Central memory CD8-positive, alpha-beta T cell (primary cell): ENCODE results near the gene LARP1.
A peak's percentile ranks its signal among the peaks of the same experiment; 100 is the strongest.
"Not testable (repeated sequence)": the region's sequence is repeated elsewhere in the genome, so short reads cannot be mapped to it uniquely, and the experiment has no call there.

Source experiments
- ATAC-seq: fragments of 150-1000 bp; cut with Tn5 transposase; replicated peaks from 2 replicates; pipeline ENCODE4 v1.10.0; 2022; ENCODE audit warnings: mild to moderate bottlenecking, moderate FRiP score, moderate number of reproducible peaks; ENCODE audit not compliant: poor library complexity, severe bottlenecking; ENCODE audit errors: extremely low read depth
- DNase-seq, 2 donors: peaks; one replicate each; pipeline ENCODE4 v3.0.0; 2021; ENCODE audit warnings: low spot score in 2 of 2
- H3K27ac Mint-ChIP-seq: one replicate; pipeline ENCODE4 v1.8.0; 2022; ENCODE audit warnings: low read depth, mild to moderate bottlenecking, moderate library complexity, mixed read lengths
- H3K27me3 Mint-ChIP-seq: one replicate; pipeline ENCODE4 v1.8.0; 2022; ENCODE audit warnings: mixed read lengths
- H3K36me3 Mint-ChIP-seq: one replicate; pipeline ENCODE4 v1.8.0; 2022; ENCODE audit warnings: mild to moderate bottlenecking, moderate library complexity, mixed read lengths; ENCODE audit not compliant: insufficient read depth
- H3K4me1 Mint-ChIP-seq: one replicate; pipeline ENCODE4 v1.8.0; 2022; ENCODE audit warnings: mixed read lengths
- H3K4me3 Mint-ChIP-seq: one replicate; pipeline ENCODE4 v1.8.0; 2022; ENCODE audit warnings: mild to moderate bottlenecking, moderate library complexity, mixed read lengths
- H3K9me3 Mint-ChIP-seq: one replicate; pipeline ENCODE4 v1.8.0; 2022; ENCODE audit warnings: mixed read lengths

The LARP1 gene

GRCh38 chr5:154758493-154758892, 3.3 kb downstream of the LARP1 start:
- no peak for DNase-seq
- Mint-ChIP-seq H3K27ac (peak overlapping the region; percentile 97), H3K9me3 (no peaks in the 10 kb centered on the region), H3K27me3 (no peaks in the 10 kb centered on the region), H3K4me3 (peak overlapping the region; percentile 95), H3K4me1 (peaks cover 71% of the 10 kb centered on the region), H3K36me3 (peaks cover 9% of the 10 kb centered on the region)
- no peak for ATAC-seq

DNA sequence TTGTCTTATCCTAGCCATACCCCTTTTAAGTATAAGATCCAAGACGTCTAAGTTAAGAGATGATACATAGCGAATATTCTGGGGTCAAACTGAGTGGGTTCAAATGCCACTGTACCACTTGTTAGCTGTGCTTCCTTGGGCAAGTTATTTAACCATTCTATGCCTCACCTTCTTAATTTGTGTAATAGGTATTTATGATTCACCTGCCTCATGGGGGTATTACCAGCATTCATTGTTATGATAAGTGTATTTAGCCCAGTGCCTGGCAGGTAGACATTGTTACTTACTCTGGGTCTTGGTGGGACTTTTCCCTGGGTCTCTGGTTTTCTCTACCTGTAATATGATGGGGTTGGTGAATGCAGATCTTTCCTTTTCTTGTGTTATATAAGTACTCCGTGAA, 3.8 kb downstream of the LARP1 start:
- no peaks in the 10 kb centered on the region for H3K9me3 Mint-ChIP-seq
- DNase-seq (no peak), ATAC-seq (no peak)
- peak overlapping the region; percentile 97 for H3K27ac Mint-ChIP-seq
- peaks cover 67% of the 10 kb centered on the region for H3K4me1 Mint-ChIP-seq
- H3K4me3 Mint-ChIP-seq: peak overlapping the region; percentile 95
- no peaks in the 10 kb centered on the region for H3K27me3 Mint-ChIP-seq
- H3K36me3 Mint-ChIP-seq: peaks cover 9% of the 10 kb centered on the region

GRCh38 chr5:154759868-154760267, 4.7 kb downstream of the LARP1 start:
- not testable (repeated sequence) for DNase-seq, H3K9me3 Mint-ChIP-seq, H3K36me3 Mint-ChIP-seq, H3K27me3 Mint-ChIP-seq, H3K27ac Mint-ChIP-seq, ATAC-seq
- Mint-ChIP-seq H3K4me3 (peak overlapping the region; percentile 95), H3K4me1 (peaks cover 59% of the 10 kb centered on the region)

GRCh38 chr5:154761046-154761736, 6.0 kb downstream of the LARP1 start:
- Mint-ChIP-seq H3K4me1 (peaks cover 68% of the 10 kb centered on the region), H3K36me3 (peaks cover 10% of the 10 kb centered on the region), H3K9me3 (no peaks in the 10 kb centered on the region), H3K27me3 (no peaks in the 10 kb centered on the region), H3K27ac (peak overlapping the region; percentile 91), H3K4me3 (peak overlapping the region; percentile 40)
- ATAC-seq (no peak), DNase-seq (no peak)

DNA sequence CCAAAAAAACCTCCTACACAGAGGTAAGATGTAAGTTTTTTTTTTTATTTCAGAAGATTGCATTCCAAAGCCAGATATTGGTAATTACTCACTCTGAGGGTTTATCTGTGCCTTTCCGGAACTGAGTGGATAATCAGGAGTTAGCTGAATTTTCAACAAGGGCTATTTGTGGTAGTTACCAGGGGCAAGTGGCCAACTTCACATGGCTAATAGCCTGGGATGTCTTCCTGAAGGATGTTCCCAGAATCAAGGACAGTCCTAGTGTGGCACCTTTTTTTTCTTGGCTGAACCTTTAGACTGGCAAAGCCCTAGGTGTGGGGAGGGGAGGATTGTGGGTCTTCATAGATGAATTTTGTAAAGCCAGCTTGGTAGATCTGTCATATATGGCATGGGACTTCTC, 7.1 kb downstream of the LARP1 start:
- H3K36me3 Mint-ChIP-seq: peaks cover 6% of the 10 kb centered on the region
- no peak overlapping the region for H3K4me3 Mint-ChIP-seq
- ATAC-seq (no peak), DNase-seq (no peak)
- peaks cover 69% of the 10 kb centered on the region for H3K4me1 Mint-ChIP-seq
- no peaks in the 10 kb centered on the region for H3K27me3 Mint-ChIP-seq
- H3K9me3 Mint-ChIP-seq: no peaks in the 10 kb centered on the region
- H3K27ac Mint-ChIP-seq: peak overlapping the region; percentile 91

DNA sequence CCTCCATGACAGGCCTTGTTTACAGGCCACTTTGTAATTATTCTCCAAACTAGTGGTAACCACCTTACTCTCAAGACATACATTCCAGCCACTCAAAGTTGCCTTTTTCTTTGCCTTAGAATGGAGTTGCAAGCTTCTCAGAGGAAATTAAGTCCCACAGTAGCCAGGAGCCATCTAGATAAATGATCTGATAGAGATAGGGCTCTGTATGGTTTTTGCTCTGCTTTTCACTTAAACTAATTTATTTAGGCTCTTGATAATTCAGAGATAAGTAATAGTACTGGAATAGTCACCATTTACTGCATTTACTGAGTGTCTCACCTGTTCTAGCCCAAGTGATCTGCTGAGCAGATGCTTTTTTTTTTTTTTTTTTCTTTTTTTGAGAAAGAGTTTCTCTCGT, 7.5 kb downstream of the LARP1 start:
- DNase-seq (no peak), ATAC-seq (no peak)
- H3K36me3 Mint-ChIP-seq: peaks cover 3% of the 10 kb centered on the region
- H3K4me3 Mint-ChIP-seq: no peak overlapping the region
- H3K4me1 Mint-ChIP-seq: peaks cover 69% of the 10 kb centered on the region
- H3K27me3 Mint-ChIP-seq: no peaks in the 10 kb centered on the region
- H3K9me3 Mint-ChIP-seq: no peaks in the 10 kb centered on the region
- H3K27ac Mint-ChIP-seq: no peak overlapping the region

GRCh38 chr5:154764967-154765366, 9.8 kb downstream of the LARP1 start:
- peaks cover 3% of the 10 kb centered on the region for H3K36me3 Mint-ChIP-seq
- ATAC-seq (no peak), DNase-seq (no peak)
- no peak overlapping the region for H3K4me3 Mint-ChIP-seq
- H3K27me3 Mint-ChIP-seq: no peaks in the 10 kb centered on the region
- H3K4me1 Mint-ChIP-seq: peaks cover 66% of the 10 kb centered on the region
- H3K27ac Mint-ChIP-seq: peak overlapping the region; percentile 5
- no peaks in the 10 kb centered on the region for H3K9me3 Mint-ChIP-seq

- H3K4me3 Mint-ChIP-seq: no peak overlapping the region
- H3K4me1 Mint-ChIP-seq: peaks cover 67% of the 10 kb centered on the region
- peak overlapping the region; percentile 14 for H3K27ac Mint-ChIP-seq
- DNase-seq (no peak), ATAC-seq (no peak)
- no peaks in the 10 kb centered on the region for H3K27me3 Mint-ChIP-seq
- peaks cover 3% of the 10 kb centered on the region for H3K36me3 Mint-ChIP-seq
- no peaks in the 10 kb centered on the region for H3K9me3 Mint-ChIP-seq
Measured at GRCh38 chr5:154765396-154765925, 10.3 kb downstream of the LARP1 start.

DNA sequence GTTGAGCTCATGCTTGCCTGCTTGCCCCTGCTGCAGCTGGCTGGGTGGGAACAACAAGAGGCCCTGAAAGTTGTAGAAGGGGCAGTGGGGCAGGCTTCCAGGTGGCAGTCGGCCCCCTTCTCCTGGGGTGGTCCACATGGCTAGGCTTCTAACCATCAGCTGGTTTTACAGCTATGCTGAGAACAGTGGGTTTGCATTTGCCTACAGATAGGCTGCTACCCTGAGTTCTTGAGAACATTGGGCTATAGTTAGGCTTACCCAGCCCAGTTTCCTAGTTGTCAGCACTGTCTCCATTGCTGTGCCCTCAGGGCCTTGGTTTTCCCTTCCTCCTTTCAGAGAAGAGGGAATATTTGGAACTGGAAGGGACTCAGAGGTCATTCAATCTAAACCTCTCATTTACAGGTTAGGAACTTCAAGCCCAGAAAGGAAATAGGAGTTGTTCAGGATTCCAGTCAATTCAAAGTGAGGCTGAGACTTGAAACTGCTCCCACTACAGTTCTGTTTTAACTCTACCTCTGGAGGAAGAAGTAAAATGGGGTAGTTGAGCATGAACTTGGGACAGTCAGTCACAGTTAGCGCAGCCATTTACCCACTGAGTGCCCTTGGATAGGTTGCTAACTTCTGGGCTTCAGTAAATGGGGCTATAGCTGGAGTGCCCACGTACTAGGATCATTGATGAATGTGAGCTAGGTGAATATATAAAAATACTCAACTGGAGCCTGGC, 11.5 kb downstream of the LARP1 start:
- no peak overlapping the region for H3K27ac Mint-ChIP-seq
- ATAC-seq (no peak), DNase-seq (no peak)
- H3K4me3 Mint-ChIP-seq: no peak overlapping the region
- H3K27me3 Mint-ChIP-seq: no peaks in the 10 kb centered on the region
- no peaks in the 10 kb centered on the region for H3K9me3 Mint-ChIP-seq
- H3K36me3 Mint-ChIP-seq: peaks cover 3% of the 10 kb centered on the region
- H3K4me1 Mint-ChIP-seq: peaks cover 64% of the 10 kb centered on the region

- Mint-ChIP-seq H3K36me3 (peaks cover 3% of the 10 kb centered on the region), H3K9me3 (no peaks in the 10 kb centered on the region), H3K27me3 (no peaks in the 10 kb centered on the region), H3K27ac (peak overlapping the region; percentile 2), H3K4me3 (peak overlapping the region; percentile 15), H3K4me1 (peaks cover 58% of the 10 kb centered on the region)
- ATAC-seq (no peak), DNase-seq (no peak)
Measured at GRCh38 chr5:154767576-154767975, 12.4 kb downstream of the LARP1 start.

- no peak overlapping the region for H3K4me3 Mint-ChIP-seq
- no peak overlapping the region for H3K27ac Mint-ChIP-seq
- no peaks in the 10 kb centered on the region for H3K27me3 Mint-ChIP-seq
- peaks cover 61% of the 10 kb centered on the region for H3K4me1 Mint-ChIP-seq
- ATAC-seq: no peak
- no peaks in the 10 kb centered on the region for H3K9me3 Mint-ChIP-seq
- DNase-seq: no peak
- peaks cover 3% of the 10 kb centered on the region for H3K36me3 Mint-ChIP-seq
Measured at GRCh38 chr5:154768207-154768606, 13.0 kb downstream of the LARP1 start.

DNA sequence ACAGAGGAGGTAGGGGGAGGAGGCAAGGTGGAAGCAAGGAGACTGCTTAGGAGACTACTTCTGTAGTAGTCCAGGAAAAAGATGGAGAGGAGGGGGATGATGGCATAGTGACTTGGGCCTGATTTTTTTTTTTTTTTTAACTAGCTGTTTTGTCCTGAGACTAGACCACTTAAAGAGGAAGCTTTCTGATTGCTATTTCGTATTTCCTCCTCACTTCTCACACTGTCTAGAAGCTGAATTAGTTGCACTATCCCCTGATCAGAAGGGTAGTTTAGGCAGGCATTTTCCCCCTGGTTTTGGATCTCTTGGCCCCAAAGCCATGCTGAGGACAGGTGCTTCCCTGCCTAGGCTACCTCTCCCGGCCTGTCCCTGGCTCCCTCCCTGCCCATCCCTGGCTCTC, 14.9 kb downstream of the LARP1 start:
- H3K4me1 Mint-ChIP-seq: peaks cover 75% of the 10 kb centered on the region
- H3K27ac Mint-ChIP-seq: peak overlapping the region; percentile 56
- no peaks in the 10 kb centered on the region for H3K9me3 Mint-ChIP-seq
- peaks cover 6% of the 10 kb centered on the region for H3K36me3 Mint-ChIP-seq
- H3K27me3 Mint-ChIP-seq: no peaks in the 10 kb centered on the region
- ATAC-seq (no peak), DNase-seq (no peak)
- peak overlapping the region; percentile 25 for H3K4me3 Mint-ChIP-seq

DNA sequence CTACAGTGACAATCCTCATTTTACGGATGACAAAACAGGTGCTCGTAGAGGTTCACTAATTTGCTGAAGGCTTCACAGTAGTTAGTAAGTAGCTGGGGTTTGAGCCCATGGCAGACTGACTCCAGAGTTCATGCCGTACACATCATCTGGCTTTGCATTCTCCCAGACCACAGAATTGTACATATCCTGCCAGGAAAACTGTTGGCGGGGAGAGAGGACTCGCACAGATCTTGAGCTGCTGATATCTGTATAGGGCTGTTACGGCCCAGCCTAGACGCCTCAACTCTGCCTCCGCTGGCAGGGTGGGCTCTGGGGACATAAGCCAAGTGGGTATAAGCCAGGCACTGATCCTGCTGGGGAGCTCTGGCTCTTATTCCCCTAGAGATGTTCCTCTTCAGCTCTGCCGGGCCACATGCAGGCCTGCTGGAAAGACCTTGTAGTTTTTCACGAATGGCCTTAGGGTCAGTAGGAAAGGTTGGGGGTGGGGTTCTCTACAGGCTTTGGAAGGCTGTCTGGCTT, 16.3 kb downstream of the LARP1 start:
- Mint-ChIP-seq H3K27me3 (no peaks in the 10 kb centered on the region), H3K4me3 (no peak overlapping the region), H3K4me1 (peaks cover 70% of the 10 kb centered on the region), H3K36me3 (peaks cover 6% of the 10 kb centered on the region), H3K27ac (peak overlapping the region; percentile 39), H3K9me3 (no peaks in the 10 kb centered on the region)
- DNase-seq (no peak), ATAC-seq (no peak)
